DMS153 treated with DMSO at 0.1 percent for 48 hours (cell line): ENCODE data around the gene FNDC1.
"Not testable (repeated sequence)": the region's sequence is repeated elsewhere in the genome, so short reads cannot be mapped to it uniquely, and the experiment has no call there.

Experiments used
- DNase-seq: peaks from one replicate; lab custom pipeline; 2025; ENCODE audit not compliant: unreplicated experiment; lab: John Stamatoyannopoulos, UW

Gene FNDC1

DNA sequence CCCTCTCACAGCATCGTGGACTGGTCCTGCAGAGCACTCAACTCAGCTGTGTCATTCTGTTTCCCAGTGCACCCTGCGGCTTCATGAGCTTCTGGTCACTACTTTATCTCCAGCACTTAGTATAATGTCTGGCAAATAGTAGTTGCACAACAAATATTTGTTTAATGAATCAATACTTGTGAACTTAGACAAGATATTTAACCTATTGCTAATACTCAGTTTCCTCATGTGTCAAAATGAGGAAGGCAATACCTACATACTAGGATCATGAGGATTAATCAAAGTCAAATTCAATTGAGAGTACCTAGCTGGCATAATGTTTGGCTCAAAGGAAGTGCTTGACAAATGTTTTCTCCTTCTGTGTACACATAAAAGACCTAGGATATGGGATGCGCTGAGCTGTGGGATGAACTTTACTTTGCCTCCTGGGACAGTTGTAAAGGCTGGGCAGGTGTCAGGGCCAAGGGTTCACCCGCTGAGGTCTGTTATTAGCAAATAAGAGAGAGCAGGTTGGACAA, 86.3 kb downstream of the FNDC1 start:
- no peak for DNase-seq

DNA sequence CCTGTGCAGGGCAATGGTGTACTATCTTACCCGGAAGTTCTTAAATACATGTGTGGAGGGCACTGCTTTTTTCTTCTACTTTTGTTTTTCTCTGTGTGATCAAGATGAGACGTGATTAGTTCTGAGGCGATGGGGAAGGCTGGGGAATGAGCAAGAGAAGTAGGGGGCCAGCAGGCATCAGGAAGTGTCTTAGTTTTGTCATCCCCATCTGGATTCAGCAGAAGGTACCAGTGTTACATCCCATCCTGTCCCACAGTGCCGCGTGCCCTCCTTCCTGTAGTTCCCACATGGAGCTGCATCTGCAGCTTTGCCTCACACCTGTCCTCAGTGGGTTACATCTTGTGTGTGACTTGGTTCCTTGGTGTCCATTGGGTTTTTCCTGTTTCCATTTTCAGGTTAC, 86.9 kb downstream of the FNDC1 start:
- DNase-seq: no peak

DNA sequence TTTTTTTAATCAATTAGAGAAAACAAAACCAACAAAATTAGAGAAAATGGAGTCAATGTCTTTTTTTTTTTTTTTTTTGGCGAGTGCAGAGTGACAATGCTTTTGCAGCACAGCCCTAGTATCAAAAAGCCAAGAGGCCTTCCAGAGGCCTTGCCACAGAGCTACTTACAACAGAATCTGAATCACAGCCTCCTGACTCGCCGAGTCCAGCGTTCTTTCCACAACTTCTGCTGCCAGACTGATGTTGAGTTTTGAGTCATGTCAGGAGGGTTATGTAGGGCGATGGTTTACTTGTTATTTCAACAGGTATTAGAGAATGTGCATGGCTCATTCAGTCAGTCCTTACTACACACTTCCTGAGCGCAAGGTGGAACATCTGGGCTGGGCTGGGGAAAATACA, 88.6 kb downstream of the FNDC1 start:
- DNase-seq: no peak

DNA sequence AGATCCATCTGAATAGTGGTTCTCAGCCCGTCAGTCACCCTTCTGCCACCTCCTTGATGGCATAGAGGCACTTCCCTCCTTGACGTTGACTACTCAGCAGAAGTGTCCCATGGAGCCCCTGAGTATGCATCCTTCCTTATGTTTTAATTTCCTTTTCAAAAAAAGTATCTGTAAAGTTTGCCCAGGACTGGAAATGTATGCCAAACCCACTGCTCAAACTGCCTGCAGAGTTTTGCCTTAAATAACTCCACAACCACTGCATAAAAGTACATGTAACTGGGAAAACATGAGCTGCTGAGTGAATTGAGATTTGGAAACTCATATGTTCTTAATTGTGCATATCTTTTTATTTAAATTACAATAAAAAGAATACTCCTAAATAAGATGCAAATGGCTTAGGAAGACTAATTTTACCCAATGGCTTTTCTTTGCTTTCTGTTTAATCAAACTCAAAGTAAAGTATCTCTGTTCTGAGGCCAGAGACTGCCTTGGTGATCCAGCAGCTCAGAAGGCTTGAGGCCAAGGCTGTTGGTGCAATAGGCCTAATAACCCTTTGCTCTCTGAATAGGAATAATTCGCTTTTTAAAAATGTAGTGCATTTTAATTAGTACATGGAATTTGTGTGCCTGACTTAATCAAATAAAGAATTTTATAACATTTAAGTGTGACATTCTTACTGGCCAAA, 90.4 kb downstream of the FNDC1 start:
- DNase-seq: no peak

DNA sequence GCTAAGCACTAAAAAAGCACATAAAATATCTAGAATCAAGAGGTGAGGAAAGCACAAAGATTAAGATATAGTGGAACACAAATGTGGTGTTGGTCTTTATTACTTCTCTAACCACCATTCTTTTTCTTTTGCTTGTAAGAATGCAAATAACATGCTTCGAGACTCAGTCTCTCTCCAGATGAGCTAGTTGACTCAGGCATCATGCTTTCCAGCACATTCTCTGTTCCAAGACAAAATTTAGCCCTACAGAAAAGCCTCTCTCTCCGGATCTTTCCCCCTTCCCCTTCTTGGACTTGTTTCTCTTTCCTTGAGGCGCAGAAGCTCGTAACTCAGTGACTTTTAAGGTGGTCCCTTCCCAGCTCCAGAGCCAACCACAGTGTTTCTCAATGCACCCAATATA, 91.0 kb downstream of the FNDC1 start:
- DNase-seq: no peak

DNA sequence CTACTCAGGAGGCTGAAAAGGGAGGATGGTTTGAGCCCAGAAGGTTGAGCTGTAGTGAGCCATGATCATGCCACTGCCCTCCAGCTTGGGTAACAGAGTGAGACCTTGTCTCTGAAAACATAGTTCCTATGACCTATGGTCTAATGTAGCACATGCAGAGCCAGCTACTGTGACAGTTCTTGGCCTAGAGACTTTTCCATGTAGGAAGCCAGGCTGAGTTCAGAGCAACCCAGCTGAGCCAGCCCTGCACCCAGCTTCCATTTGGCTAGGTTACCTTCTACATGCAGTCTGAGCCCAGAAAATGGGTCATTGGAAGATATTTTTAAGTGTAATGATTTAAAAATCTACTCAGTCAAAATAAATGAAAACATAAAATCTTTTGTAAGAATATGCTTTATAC, 92.8 kb downstream of the FNDC1 start:
- DNase-seq: no peak

DNA sequence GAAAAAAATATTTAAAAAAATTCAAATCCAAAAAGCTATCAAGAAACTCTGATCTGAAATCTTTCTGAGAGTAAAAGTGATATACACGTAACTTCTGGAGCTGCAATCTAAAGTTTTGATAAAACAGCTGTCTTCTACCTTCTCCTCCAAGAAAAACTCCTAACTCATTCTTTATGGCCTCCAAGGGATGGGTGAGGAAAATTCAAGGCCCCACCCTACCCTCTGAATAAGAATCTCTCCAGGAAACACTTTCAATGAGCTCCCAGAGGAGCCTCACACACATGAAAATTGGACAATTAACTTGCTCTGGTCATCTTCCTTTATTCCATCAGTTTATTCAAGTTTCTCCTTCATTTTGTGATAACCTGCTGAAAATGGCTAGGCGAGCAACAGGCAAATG, 93.4 kb downstream of the FNDC1 start:
- DNase-seq: no peak

DNA sequence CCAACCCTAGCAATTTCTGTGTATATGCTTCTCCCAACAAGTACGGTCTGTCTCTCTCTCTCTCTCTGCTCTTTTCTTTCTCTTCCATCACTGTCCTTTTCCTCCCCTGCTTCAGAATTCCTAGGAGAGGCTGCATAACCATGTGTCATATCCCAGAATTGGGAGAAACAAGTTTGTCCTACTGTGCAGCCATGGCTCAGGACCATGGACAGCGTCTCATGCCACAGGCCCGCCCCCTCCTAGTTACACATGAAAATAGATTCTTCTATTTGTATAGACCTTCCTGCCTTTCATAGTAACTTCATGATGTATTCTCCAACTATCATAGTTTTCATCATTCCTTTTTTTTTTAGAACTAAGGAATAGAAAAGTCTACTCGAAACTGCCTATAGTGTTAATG, 98.0 kb downstream of the FNDC1 start:
- no peak for DNase-seq

DNA sequence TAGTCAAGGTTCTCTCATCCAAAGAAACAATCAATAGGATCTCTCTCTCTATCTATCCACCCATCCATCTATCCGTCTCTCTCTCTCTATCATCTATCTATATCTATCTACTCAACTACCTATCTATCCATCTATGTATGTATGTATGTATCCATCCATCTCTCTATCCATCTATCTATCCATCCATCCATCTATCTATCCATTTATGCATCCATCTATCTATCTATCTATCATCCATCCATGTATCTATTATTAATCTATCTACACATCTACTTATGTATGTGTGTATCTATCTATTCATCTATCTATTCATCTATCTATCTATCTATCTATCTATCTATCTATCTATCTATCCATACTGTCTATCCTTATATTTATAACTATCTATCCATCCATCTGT, 99.3 kb downstream of the FNDC1 start:
- no peak for DNase-seq

DNA sequence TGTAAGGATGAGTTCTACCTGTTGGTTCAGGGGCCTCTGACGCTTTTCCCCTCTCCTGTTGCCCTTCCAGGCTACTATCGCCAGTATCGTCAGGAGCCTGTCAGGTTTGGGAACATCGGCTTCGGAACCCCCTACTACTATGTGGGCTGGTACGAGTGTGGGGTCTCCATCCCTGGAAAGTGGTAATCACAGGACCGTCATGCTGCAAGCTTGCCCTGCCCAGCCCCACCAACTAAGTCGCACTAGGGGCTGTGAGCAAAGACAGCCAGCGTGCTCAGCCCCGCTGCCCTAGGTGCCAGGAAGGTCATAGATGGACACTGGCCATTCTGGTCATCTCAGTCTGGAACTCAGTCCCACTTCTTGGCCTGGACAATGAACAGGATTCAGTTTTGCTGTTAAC, 102.1 kb downstream of the FNDC1 start:
- DNase-seq: no peak

DNA sequence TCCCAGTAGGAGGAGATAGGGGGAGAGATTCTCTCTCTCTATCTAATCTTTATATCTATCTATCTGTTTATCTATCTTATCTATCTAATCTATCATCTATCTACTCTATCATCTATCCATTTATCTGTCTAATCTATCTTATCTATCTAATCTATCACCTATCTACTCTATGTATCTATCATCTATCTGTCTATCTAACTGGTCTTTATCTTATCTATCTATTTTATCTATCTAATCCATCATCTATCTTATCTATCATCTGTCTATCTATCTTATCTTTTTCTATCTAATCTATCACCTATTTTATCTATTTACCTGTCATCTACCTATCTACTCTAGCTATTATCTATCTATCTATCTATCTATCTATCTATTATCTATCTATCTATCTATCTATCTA, 109.4 kb downstream of the FNDC1 start:
- DNase-seq: no peak

DNA sequence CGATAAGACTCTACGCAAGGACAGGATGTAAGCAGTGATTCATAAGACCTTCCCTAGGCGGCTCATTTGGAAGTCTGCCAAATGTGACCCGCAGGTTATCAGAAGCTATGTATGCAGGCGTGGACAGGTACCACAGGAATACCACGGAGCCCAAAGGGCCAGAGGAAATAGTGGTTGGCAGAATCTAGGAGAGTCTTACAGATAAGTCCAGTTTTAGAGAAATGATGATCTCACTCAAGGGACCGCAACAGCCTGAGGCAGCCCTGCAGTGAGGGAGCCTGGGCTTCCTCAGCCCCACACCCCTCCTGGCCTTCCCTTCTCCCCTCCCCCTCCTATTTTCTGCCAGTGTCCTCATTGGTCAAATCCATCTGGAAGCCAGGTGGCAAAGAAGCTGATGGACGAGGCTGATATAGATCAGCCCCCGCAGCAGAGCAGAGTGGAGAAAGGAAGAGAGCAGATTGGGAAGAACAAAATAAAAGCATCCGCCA, 110.6 kb downstream of the FNDC1 start:
- DNase-seq: no peak

DNA sequence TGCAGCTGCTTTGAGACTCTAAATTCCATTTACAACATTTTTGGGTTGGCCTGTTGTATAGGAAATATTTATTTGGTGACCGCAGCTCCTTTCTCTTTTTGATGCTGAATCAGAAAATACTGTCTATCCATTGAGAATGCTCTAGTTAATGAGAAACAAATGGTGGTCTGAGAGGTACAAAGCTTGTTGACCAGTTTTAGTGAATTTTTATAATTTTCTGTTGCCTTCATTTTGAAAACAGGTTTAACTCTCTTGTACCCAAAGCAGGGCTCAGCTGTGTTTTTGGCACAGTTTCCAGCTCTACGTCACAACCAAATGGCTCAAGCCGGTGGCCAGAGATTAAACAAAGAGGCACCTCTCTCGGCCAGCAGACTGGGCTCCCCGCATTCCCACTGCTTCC, 113.2 kb downstream of the FNDC1 start:
- no peak for DNase-seq

DNA sequence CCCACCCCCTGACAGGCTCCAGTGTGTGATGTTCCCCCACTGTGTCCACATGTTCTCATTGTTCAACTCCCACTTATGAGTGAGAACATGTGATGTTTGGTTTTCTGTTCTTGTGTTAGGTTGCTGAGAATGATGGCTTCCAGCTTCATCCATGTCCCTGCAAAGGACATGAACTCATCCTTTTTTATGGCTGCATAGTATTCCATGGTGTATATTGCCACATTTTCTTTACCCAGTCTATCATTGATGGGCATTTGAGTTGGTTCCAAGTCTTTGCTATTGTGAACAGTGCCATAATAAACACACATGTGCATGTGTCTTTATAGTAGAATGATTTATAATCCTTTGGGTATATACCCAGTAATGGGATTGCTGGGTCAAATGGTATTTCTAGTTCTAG, 115.5 kb downstream of the FNDC1 start:
- not testable (repeated sequence) for DNase-seq

DNA sequence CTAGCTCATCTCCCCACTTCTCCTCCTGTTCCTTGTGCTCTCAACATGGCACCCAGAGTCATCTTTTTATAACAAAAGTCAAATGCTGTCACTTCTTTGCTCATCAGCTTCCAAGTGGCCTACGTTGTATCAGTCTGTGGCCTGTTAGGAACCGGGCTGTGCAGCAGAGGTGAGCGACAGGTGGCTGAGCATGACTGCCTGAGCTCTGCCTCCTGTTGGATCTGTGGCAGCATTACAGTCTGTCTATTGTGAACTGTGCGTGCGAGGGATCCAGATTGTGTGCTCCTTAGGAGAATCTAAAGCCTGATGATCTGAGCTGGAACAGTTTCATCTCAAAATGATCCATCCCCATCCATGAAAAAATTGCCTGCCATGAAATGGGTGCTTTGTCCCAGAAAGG, 129.6 kb downstream of the FNDC1 start:
- DNase-seq: no peak

DNA sequence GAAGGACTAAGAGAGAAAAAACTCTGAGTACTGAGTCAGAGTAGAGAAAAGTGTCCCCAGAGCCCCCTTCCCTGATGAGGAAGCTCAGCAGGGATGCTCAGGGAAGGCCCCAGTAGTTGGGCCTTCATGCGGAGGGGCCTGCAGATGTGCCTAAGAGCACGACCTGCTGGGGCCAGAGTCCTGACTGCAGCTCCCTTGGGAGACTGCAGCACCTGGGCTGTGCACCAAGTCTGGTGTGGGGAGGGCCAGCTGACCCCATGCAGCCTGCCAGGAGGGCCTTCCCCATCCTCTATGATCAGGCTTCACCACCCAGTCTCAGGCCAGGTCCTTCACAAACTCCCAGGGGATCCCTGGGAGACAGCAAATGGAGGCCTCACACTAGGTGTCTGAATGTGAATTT, 130.4 kb downstream of the FNDC1 start:
- DNase-seq: no peak

DNA sequence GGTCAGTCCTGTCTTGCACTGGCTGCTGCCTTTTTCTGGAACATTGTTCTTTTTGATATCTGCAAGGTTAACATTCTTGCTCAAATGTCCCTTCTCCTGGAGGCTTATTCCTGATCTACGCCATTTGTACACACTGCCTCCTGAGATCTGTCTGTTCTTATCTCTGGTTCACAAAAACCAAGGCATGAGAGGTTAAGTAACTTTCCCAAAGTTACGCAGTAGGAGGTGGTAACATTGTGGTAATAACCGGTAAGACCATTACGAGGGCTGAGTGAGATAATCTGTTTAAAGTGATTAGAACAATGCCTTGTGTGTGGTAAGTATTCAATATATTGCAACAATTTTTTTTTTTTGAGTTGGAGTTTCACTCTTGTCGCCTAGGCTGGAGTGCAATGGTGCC, 132.1 kb downstream of the FNDC1 start:
- DNase-seq: no peak

DNA sequence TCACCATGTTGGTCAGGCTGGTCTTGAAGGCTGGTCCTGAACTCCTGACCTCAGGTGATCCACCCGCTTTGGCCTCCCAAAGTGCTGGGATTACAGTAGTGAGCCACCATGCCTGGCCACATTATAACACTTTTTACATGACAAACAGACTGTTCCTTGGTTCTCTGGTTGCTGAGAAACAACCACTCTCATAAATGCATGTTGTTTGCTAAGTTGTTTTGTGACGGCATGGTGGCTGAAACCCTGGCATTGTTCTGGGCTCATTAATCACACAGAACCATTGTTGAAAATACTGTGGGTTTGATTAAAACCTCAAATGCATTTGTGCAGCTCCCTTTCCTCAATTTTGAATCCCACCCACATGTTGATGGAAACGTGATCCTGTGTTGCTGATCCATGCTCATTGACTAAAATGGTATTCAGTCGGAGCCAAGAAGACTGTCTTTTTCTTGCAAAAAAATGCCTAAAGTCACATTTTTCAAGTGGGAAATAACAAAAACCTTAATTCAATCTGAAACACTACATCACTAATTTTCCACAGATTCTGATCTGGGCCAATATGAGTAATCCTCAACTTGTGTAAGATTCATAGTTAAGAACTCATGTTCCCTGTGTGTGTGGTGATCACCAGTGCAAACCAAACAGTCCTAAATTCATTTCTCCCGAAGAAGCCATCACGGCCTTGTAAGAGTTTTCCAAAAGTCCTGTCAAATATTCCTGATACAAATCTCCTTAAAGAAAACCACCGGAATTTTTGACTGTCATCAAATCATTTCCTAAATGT, 132.8 kb downstream of the FNDC1 start:
- no peak for DNase-seq

DNA sequence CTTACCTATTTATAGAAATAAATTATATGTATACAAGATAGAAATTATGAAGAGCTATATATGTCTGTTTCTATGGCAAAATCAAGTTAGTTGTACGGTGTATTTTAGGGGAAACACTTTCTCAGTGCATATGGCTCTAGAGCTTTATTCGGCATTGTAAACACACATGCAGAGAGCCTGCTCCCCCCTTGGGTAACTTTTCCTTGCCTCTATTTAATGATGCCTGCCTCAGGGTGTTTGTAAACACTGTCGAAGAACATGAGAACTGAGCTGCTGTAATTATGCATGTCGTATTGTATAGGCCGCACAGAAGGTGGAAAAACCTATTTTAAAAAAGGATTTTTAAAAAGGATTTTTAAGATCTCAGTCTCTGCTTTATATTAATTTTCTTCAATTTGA, 133.4 kb downstream of the FNDC1 start:
- no peak for DNase-seq

DNA sequence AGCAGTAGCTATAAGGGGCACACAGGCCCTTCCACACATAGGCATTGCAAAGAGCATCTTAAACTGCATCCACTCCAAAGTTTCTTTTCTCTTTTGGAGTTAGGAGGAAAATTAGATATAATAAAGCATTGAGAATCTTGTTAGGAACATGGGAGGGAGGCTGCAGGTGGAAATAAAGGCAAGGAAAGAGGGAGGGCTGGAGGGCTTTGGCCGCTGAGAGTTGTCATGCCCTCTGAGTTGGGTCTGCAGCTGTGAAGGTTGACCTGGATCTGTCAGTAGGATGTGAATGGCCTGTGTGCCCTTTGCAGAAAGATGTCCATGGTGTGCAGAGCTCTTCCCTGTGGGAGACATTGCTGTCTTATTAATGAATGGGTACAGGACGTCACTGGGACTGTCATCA, 134.0 kb downstream of the FNDC1 start:
- no peak for DNase-seq

DNA sequence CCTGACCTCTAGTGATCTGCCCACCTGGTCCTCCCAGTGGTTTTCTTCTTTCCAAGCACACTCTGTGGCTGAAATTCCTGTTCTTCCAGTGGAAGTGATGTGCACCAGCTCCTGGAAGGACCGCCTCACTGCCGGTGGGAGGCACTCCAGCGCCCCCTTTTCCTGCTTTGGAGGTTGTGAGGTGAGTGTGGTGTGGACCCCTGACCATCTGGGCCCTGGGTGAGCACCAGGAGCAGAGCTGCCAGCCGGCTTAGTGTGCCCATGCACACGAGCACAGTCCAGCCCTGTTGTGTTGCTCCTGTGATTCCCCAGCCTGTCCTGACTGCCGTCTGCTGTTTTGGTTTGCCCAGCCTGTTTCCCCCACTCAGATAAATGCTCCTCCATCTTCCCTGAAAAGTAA, 134.6 kb downstream of the FNDC1 start:
- no peak for DNase-seq

DNA sequence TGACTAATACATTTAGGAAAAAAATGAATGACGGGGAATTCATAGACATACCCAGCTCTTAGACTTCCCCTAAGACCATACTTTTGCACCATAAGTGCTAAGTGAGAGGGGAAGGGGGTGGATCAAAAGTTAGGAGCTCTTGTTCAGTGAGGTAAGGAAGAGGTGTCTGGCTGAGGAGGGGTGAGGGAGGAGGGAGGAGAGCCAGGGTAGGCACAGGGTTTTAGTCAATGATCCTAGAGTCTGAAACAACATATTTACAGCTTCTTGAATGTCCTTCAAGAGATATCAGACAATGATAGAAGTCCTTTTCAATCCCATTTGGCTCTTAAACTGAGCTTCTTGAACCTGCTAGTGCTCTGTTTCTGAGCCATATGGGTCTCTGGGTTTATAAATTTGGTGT, 135.4 kb downstream of the FNDC1 start:
- no peak for DNase-seq

DNA sequence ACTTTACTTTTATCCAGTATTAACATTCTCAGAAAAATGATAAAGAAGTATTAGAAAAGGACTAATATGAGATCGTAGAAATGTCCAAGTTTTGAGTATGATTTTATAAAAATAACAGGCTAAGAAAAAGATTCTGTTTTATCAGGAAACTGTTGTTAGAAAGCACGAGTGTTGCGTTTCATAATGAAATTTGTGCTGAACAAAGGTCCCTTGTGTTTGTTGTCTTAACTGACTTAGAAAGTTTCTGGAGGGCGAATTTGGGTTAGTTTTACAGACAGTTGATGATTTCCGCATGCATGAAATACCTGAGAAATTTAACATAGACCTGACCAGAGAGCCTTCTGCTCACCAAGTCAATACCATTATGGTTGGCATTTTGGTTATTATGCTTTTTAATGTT, 136.0 kb downstream of the FNDC1 start:
- DNase-seq: no peak
